ENCODE measurements around the gene DGKG.
A peak's percentile ranks its signal among the peaks of the same experiment; 100 is the strongest.

DGKG gene

DNA sequence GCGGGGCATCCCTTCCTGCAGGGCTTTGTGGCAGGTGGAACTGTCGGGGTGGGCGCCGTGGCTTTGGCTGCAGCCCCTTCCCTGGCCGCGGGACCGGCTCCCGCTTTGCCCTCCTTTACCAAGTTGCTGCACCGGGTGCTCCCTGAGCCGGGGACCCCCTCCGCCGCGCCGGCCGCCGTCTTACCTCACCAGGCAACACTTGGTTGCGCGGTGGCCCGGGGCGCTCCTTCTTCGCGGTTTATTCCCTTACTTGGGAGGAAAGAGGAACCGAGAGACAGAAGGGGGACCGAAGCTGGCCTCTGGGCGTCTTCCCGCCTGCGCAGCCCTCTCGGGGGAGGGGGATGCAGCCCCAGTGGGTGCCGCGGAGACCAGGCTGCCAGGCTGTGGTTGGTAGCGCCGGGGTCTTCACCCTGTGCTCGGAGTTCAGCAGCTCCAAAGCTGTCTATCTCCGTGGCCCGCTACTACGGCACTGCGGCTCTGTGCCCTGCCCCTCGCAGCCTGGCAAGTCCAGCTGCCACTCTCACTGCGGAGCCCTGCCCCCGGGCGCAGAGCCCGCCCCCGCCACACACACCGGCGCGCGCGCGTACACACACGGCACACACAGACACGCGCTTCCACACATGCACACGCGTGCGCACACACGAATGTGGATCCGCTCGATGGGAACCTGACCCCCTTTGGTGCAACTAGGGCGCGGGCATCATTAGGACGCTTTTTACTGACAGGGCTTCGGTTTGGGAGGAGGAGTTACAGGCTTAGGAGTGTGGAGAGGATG, at the start of gene DGKG:
TSS of gene DGKG (minus strand) at position 473 of the 775 bp plus-strand sequence. CDS start 41,775 bp downstream, outside the sequence.
- Histone ChIP-seq H3K9ac (ENCODE audit: low read depth in 1 of 2, low read length in 2 of 2) (peak within 1 kb of the TSS in 1 of 2 donors; percentile 17), H3K27me3 (ENCODE audit: control insufficient read depth in 2 of 2, insufficient read depth in 2 of 2, low read length in 2 of 2) (peaks cover 37 to 40% of the 10 kb centered on the region in 2 donors), H3K27ac (ENCODE audit: low read depth in 2 of 2, low read length in 2 of 2) (no peak within 1 kb of the TSS)

DNA sequence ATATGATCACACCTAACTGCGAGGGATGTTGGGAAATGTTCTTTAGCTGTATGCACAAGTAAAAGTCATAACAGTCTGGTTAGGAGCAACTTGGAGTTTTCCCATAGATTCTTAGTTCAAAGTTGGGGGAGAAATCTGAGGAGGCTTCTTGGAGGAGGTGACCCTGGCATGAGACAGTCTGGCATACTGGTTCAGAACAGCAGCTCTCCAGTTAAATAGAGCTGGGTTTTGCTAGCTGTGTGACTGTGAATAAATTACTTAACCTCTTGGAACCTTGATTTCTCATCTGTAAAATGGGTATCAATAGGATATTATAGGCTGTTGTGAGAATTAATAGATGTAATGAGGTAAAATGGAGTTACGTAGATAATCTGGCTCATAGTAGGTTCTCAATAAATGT, 49.1 kb upstream of the DGKG start:
- Histone ChIP-seq H3K9ac (ENCODE audit: low read depth in 1 of 2, low read length in 2 of 2) (no peak overlapping the region), H3K27ac (ENCODE audit: low read depth in 2 of 2, low read length in 2 of 2) (no peak overlapping the region), H3K27me3 (ENCODE audit: control insufficient read depth in 2 of 2, insufficient read depth in 2 of 2, low read length in 2 of 2) (peaks cover 2 to 3% of the 10 kb centered on the region in 2 donors), H3K4me3 (ENCODE audit: low read length in 2 of 2) (no peak overlapping the region), H3K36me3 (ENCODE audit: control insufficient read depth in 2 of 2, insufficient read depth in 2 of 2, low read length in 2 of 2) (no peaks in the 10 kb centered on the region), H3K4me1 (ENCODE audit: control insufficient read depth in 2 of 2, insufficient read depth in 2 of 2, low read length in 2 of 2) (peaks cover 0 to 8% of the 10 kb centered on the region in 2 donors), H3K9me3 (ENCODE audit: control insufficient read depth in 2 of 2, low read length in 2 of 2) (no peaks in the 10 kb centered on the region)

More for the DNA sequence above, at the start of gene DGKG:
- peak within 1 kb of the TSS; percentile 47 to 64 for H3K4me3 ChIP-seq (ENCODE audit: low read length in 2 of 2)
- peaks cover 0 to 5% of the 10 kb centered on the region in 2 donors for H3K4me1 ChIP-seq (ENCODE audit: control insufficient read depth in 2 of 2, insufficient read depth in 2 of 2, low read length in 2 of 2)
- no peaks in the 10 kb centered on the region for H3K9me3 ChIP-seq (ENCODE audit: control insufficient read depth in 2 of 2, low read length in 2 of 2)
- no peaks in the 10 kb centered on the region for H3K36me3 ChIP-seq (ENCODE audit: control insufficient read depth in 2 of 2, insufficient read depth in 2 of 2, low read length in 2 of 2)

- no peaks in the 10 kb centered on the region for H3K36me3 ChIP-seq (ENCODE audit: control insufficient read depth in 2 of 2, insufficient read depth in 2 of 2, low read length in 2 of 2)
- no peaks in the 10 kb centered on the region for H3K4me1 ChIP-seq (ENCODE audit: control insufficient read depth in 2 of 2, insufficient read depth in 2 of 2, low read length in 2 of 2)
- H3K9me3 ChIP-seq (ENCODE audit: control insufficient read depth in 2 of 2, low read length in 2 of 2), result no peaks in the 10 kb centered on the region
- H3K9ac ChIP-seq (ENCODE audit: low read depth in 1 of 2, low read length in 2 of 2), result no peak overlapping the region
- no peak overlapping the region for H3K4me3 ChIP-seq (ENCODE audit: low read length in 2 of 2)
- peak overlapping the region; percentile 9 to 12 for H3K27ac ChIP-seq (ENCODE audit: low read depth in 2 of 2, low read length in 2 of 2)
- peaks cover 0 to 5% of the 10 kb centered on the region in 2 donors for H3K27me3 ChIP-seq (ENCODE audit: control insufficient read depth in 2 of 2, insufficient read depth in 2 of 2, low read length in 2 of 2)
These were observed 44.9 kb upstream of the DGKG start for GRCh38 chr3:186406669-186407635.

GRCh38 chr3:186401556-186401955, 39.5 kb upstream of the DGKG start:
- no peaks in the 10 kb centered on the region for H3K4me1 ChIP-seq (ENCODE audit: control insufficient read depth in 2 of 2, insufficient read depth in 2 of 2, low read length in 2 of 2)
- no peak overlapping the region for H3K9ac ChIP-seq (ENCODE audit: low read depth in 1 of 2, low read length in 2 of 2)
- H3K27ac ChIP-seq (ENCODE audit: low read depth in 2 of 2, low read length in 2 of 2), result no peak overlapping the region
- H3K4me3 ChIP-seq (ENCODE audit: low read length in 2 of 2), result no peak overlapping the region
- no peaks in the 10 kb centered on the region for H3K9me3 ChIP-seq (ENCODE audit: control insufficient read depth in 2 of 2, low read length in 2 of 2)
- H3K27me3 ChIP-seq (ENCODE audit: control insufficient read depth in 2 of 2, insufficient read depth in 2 of 2, low read length in 2 of 2), result peaks cover 2% of the 10 kb centered on the region in 2 donors
- H3K36me3 ChIP-seq (ENCODE audit: control insufficient read depth in 2 of 2, insufficient read depth in 2 of 2, low read length in 2 of 2), result no peaks in the 10 kb centered on the region

- Histone ChIP-seq H3K4me1 (ENCODE audit: control insufficient read depth in 2 of 2, insufficient read depth in 2 of 2, low read length in 2 of 2) (no peaks in the 10 kb centered on the region), H3K36me3 (ENCODE audit: control insufficient read depth in 2 of 2, insufficient read depth in 2 of 2, low read length in 2 of 2) (no peaks in the 10 kb centered on the region), H3K9ac (ENCODE audit: low read depth in 1 of 2, low read length in 2 of 2) (no peak overlapping the region), H3K9me3 (ENCODE audit: control insufficient read depth in 2 of 2, low read length in 2 of 2) (no peaks in the 10 kb centered on the region), H3K4me3 (ENCODE audit: low read length in 2 of 2) (no peak overlapping the region), H3K27me3 (ENCODE audit: control insufficient read depth in 2 of 2, insufficient read depth in 2 of 2, low read length in 2 of 2) (peaks cover 2% of the 10 kb centered on the region in 2 donors), H3K27ac (ENCODE audit: low read depth in 2 of 2, low read length in 2 of 2) (no peak overlapping the region)
These were observed 38.6 kb upstream of the DGKG start for GRCh38 chr3:186400662-186401061.

GRCh38 chr3:186400026-186400425, 38.0 kb upstream of the DGKG start:
- no peaks in the 10 kb centered on the region for H3K36me3 ChIP-seq (ENCODE audit: control insufficient read depth in 2 of 2, insufficient read depth in 2 of 2, low read length in 2 of 2)
- H3K27ac ChIP-seq (ENCODE audit: low read depth in 2 of 2, low read length in 2 of 2), result no peak overlapping the region
- H3K9ac ChIP-seq (ENCODE audit: low read depth in 1 of 2, low read length in 2 of 2), result no peak overlapping the region
- no peaks in the 10 kb centered on the region for H3K9me3 ChIP-seq (ENCODE audit: control insufficient read depth in 2 of 2, low read length in 2 of 2)
- no peak overlapping the region for H3K4me3 ChIP-seq (ENCODE audit: low read length in 2 of 2)
- peaks cover 2% of the 10 kb centered on the region in 2 donors for H3K27me3 ChIP-seq (ENCODE audit: control insufficient read depth in 2 of 2, insufficient read depth in 2 of 2, low read length in 2 of 2)
- H3K4me1 ChIP-seq (ENCODE audit: control insufficient read depth in 2 of 2, insufficient read depth in 2 of 2, low read length in 2 of 2), result no peaks in the 10 kb centered on the region

DNA sequence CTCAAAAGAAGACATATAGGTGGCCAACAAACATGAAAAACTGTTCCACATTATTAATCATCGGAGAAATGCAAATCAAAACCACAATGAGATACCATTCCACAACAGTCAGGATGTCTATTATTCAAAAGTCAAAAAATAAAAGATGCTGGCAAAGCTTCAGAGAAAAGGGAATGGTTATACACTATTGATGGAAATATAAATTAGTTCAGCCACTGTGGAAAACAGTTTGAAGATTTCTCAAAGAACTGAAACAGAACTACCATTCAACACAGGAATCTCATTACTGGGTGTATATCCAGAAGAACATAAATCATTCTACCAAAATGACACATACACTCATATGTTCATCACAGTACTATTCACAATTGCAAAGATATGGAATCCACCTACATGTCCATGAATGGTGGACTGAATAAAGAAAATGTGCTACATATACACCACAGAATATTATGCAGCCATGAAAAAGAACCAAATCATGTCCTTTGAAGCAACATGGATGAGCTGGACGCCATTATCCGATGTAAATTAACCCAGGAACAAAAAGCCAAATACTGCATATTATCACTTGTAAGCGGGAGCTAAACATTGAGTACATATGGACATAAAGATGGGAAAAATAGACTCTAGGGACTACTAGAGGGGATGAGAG, 32.7 kb upstream of the DGKG start:
- peaks cover 0 to under 1% of the 10 kb centered on the region in 2 donors for H3K27me3 ChIP-seq (ENCODE audit: control insufficient read depth in 2 of 2, insufficient read depth in 2 of 2, low read length in 2 of 2)
- H3K9me3 ChIP-seq (ENCODE audit: control insufficient read depth in 2 of 2, low read length in 2 of 2), result no peaks in the 10 kb centered on the region

GRCh38 chr3:186386883-186387560, 25.0 kb upstream of the DGKG start:
- no peaks in the 10 kb centered on the region for H3K9me3 ChIP-seq (ENCODE audit: control insufficient read depth in 2 of 2, low read length in 2 of 2)
- H3K27ac ChIP-seq (ENCODE audit: low read depth in 2 of 2, low read length in 2 of 2), result no peak overlapping the region
- H3K9ac ChIP-seq (ENCODE audit: low read depth in 1 of 2, low read length in 2 of 2), result no peak overlapping the region
- H3K27me3 ChIP-seq (ENCODE audit: control insufficient read depth in 2 of 2, insufficient read depth in 2 of 2, low read length in 2 of 2), result no peaks in the 10 kb centered on the region
- H3K36me3 ChIP-seq (ENCODE audit: control insufficient read depth in 2 of 2, insufficient read depth in 2 of 2, low read length in 2 of 2), result no peaks in the 10 kb centered on the region
- peaks cover 5 to 6% of the 10 kb centered on the region in 2 donors for H3K4me1 ChIP-seq (ENCODE audit: control insufficient read depth in 2 of 2, insufficient read depth in 2 of 2, low read length in 2 of 2)
- H3K4me3 ChIP-seq (ENCODE audit: low read length in 2 of 2), result no peak overlapping the region

More for the DNA sequence above, 32.7 kb upstream of the DGKG start:
- H3K4me1 ChIP-seq (ENCODE audit: control insufficient read depth in 2 of 2, insufficient read depth in 2 of 2, low read length in 2 of 2), result no peaks in the 10 kb centered on the region
- H3K4me3 ChIP-seq (ENCODE audit: low read length in 2 of 2), result no peak overlapping the region
- H3K27ac ChIP-seq (ENCODE audit: low read depth in 2 of 2, low read length in 2 of 2), result no peak overlapping the region
- no peak overlapping the region for H3K9ac ChIP-seq (ENCODE audit: low read depth in 1 of 2, low read length in 2 of 2)
- H3K36me3 ChIP-seq (ENCODE audit: control insufficient read depth in 2 of 2, insufficient read depth in 2 of 2, low read length in 2 of 2), result no peaks in the 10 kb centered on the region

GRCh38 chr3:186385856-186386602, 24.0 kb upstream of the DGKG start:
- H3K4me1 ChIP-seq (ENCODE audit: control insufficient read depth in 2 of 2, insufficient read depth in 2 of 2, low read length in 2 of 2), result peaks cover 8 to 9% of the 10 kb centered on the region in 2 donors
- no peaks in the 10 kb centered on the region for H3K27me3 ChIP-seq (ENCODE audit: control insufficient read depth in 2 of 2, insufficient read depth in 2 of 2, low read length in 2 of 2)
- no peaks in the 10 kb centered on the region for H3K36me3 ChIP-seq (ENCODE audit: control insufficient read depth in 2 of 2, insufficient read depth in 2 of 2, low read length in 2 of 2)
- no peak overlapping the region for H3K4me3 ChIP-seq (ENCODE audit: low read length in 2 of 2)
- no peak overlapping the region for H3K9ac ChIP-seq (ENCODE audit: low read depth in 1 of 2, low read length in 2 of 2)
- H3K27ac ChIP-seq (ENCODE audit: low read depth in 2 of 2, low read length in 2 of 2), result no peak overlapping the region
- no peaks in the 10 kb centered on the region for H3K9me3 ChIP-seq (ENCODE audit: control insufficient read depth in 2 of 2, low read length in 2 of 2)
